ENCODE measurements around the gene UACA.

The UACA gene

DNA sequence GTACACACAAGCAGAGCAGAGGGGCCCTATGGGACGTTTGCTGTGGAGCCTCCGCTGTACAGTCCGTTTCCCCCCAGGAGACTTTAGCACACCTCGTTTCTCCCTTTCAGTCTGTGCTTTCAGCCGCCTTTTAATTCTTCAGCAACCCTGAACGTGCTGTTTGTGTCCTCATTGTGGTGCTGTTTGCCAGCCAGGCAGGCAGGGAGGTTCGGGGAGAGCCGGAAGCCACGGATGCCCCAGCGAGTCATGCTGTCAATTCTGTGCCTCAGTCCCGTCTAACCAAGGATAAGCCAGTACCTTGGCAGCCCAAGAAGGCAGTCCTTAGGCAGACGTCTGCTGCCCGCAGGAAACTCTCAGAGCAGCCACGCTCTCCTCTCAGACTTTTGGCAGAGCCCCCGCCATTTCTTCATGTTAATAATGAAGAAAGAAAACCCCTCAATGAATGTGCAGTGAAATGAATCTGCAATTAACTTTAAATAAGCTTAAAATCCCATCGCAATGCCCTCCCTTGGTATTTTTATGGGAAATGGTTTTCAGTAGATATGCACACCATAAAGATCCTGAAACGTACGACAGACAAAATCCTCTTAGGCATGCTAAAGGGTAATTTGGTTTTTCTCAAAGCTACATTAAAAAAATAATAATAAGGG lies 158.6 kb downstream of the UACA start:
- H3K27me3 ChIP-seq (ENCODE audit: control insufficient read depth in 3 of 3, insufficient read depth in 3 of 3, low read depth in 1 of 3, low read length in 3 of 3) = peaks cover 0 to 6% (median 0%) of the 10 kb centered on the region in 3 experiments
- H3K4me3 ChIP-seq (ENCODE audit: low read length in 2 of 2) = no peak overlapping the region
- WGBS, 2 donors (ENCODE audit: extremely low coverage in 2 of 2, insufficient read length in 2 of 2, insufficient replicate concordance in 1 of 2) = no CpG with 5 or more reads among the region's 18 CpGs
- no peak overlapping the region for H3K4ac ChIP-seq (ENCODE audit: low read length)
- no peaks in the 10 kb centered on the region for H3K36me3 ChIP-seq (replicated peaks in 1 of 2; ENCODE audit: control insufficient read depth in 2 of 2, insufficient read depth in 2 of 2, low read length in 2 of 2)
- H2AFZ ChIP-seq (ENCODE audit: low read length) = peak overlapping the region; percentile 64
- no peak overlapping the region for H2BK5ac ChIP-seq (ENCODE audit: low read length)
- no peak overlapping the region for H2BK120ac ChIP-seq (ENCODE audit: low read depth, low read length)
- no peak overlapping the region for H4K91ac ChIP-seq (ENCODE audit: low read depth, low read length, poor library complexity)
- no peak overlapping the region for H2BK12ac ChIP-seq (ENCODE audit: low read length)
- no peak for DNase-seq (ENCODE audit: low spot score)
- H3K9ac ChIP-seq (ENCODE audit: low read depth, low read length, poor library complexity) = no peak overlapping the region
- no peak overlapping the region for H3K4me2 ChIP-seq (ENCODE audit: insufficient read depth, low read length, poor library complexity, severe bottlenecking)
- H3K9me3 ChIP-seq (replicated peaks in 1 of 2; ENCODE audit: control insufficient read depth in 2 of 2, insufficient read depth in 1 of 2, low read depth in 1 of 2, low read length in 2 of 2) = no peaks in the 10 kb centered on the region
- H3K14ac ChIP-seq (ENCODE audit: low read length) = no peak overlapping the region
- no peak overlapping the region for H2BK15ac ChIP-seq (ENCODE audit: low read length)
- peaks cover 14 to 15% of the 10 kb centered on the region in 2 donors for H3K4me1 ChIP-seq (ENCODE audit: control insufficient read depth in 2 of 2, insufficient read depth in 1 of 2, low read depth in 1 of 2, low read length in 2 of 2)
- no peaks in the 10 kb centered on the region for H3K79me1 ChIP-seq (ENCODE audit: low read depth, low read length)
- H3K27ac ChIP-seq (replicated peaks; ENCODE audit: low read length) = no peak overlapping the region
- no peak overlapping the region for H4K8ac ChIP-seq (ENCODE audit: low read depth, low read length)
- no peak overlapping the region for H3K18ac ChIP-seq (ENCODE audit: low read length)
- H2AK5ac ChIP-seq (ENCODE audit: low read depth, low read length) = no peak overlapping the region
- H3K23ac ChIP-seq (ENCODE audit: low read depth, low read length, poor library complexity) = no peak overlapping the region

Data from neuronal stem cell (in vitro differentiated cells).